Measurements from ENCODE around the gene MKRN1.
"Not testable (repeated sequence)": the region's sequence is repeated elsewhere in the genome, so short reads cannot be mapped to it uniquely, and the experiment has no call there.

- not testable (repeated sequence) for TF ChIP-seq CTCF (IDR thresholded peaks at IDR 0.05); STAT6 (CRISPR knock-in tag; conservative IDR thresholded peaks at IDR 0.05; ENCODE audit: low read depth); TEAD4 (CRISPR knock-in tag; IDR thresholded peaks at IDR 0.05); E2F4 (CRISPR knock-in tag; IDR thresholded peaks at IDR 0.05; ENCODE audit: borderline replicate concordance, low read depth); NR3C1 (CRISPR knock-in tag; conservative IDR thresholded peaks at IDR 0.05; ENCODE audit: low read depth)
Measured at GRCh38 chr7:140415816-140416215, 63.5 kb downstream of the MKRN1 start.
